AML-193 (cell line): ENCODE results near the gene IL15RA.
"Not testable (repeated sequence)": the region's sequence is repeated elsewhere in the genome, so short reads cannot be mapped to it uniquely, and the experiment has no call there.

Experiments
- DNase-seq, 2 experiments: peaks; one replicate each; lab custom pipeline; 2025; lab: John Stamatoyannopoulos, UW

The IL15RA gene

DNA sequence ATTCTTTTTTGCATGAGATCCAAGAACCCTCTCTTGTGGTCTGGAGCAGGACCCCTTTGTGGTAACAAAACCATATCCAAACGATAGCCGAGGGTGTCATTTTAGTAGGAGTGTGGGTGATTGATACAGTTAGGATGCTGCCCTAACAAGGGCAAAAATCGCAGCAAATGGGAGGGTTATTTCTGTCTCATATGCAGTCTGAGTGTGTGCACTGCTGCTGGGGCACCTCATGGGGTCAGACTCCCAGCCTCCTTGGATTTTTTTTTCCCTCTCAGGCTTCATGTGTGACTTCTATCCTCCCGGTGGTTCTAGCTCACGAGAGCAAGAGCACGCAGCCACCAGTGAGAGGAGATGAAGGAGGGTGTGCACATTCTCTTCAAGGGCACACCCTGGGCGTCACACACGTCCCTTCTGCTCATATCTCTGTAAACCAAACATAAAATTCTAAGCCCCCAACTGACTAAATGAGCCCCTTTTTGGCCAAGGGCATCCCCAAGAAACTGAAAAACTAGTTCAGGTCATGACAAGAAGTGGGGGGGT lies 28.6 kb upstream of the IL15RA start:
- DNase-seq, result no peak

DNA sequence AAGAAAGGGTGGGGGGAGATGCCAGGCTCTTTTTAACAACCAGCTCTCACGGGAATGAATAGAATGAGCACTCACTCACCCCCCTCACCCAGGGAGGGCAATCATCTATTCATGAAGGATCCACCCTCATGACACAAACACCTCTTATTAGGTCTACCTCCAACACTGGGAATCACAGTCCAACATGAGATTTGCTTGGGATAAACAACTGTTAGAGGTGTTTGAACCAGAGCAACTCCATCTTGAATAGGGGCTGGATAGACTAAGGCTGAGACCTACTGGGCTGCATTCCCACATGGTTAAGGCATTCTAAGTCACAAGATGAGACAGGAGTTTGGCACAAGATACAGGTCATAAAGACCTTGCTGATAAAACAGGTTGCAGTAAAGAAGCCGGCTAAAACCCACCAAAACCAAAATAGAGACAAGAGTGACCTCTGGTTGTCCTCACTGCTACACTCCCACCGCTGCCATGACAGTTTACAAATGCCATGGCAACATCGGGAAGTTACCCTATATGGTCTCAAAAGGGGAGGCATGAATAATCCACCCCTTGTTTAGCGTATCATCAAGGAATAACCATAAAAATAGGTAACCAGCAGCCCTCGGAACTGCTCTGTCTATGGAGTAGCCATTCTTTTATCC lies 27.9 kb upstream of the IL15RA start:
- DNase-seq, result not testable (repeated sequence)

GRCh38 chr10:6002809-6003510 lies 25.6 kb upstream of the IL15RA start:
- peak in 1 of 2 experiments; percentile 8 for DNase-seq

DNA sequence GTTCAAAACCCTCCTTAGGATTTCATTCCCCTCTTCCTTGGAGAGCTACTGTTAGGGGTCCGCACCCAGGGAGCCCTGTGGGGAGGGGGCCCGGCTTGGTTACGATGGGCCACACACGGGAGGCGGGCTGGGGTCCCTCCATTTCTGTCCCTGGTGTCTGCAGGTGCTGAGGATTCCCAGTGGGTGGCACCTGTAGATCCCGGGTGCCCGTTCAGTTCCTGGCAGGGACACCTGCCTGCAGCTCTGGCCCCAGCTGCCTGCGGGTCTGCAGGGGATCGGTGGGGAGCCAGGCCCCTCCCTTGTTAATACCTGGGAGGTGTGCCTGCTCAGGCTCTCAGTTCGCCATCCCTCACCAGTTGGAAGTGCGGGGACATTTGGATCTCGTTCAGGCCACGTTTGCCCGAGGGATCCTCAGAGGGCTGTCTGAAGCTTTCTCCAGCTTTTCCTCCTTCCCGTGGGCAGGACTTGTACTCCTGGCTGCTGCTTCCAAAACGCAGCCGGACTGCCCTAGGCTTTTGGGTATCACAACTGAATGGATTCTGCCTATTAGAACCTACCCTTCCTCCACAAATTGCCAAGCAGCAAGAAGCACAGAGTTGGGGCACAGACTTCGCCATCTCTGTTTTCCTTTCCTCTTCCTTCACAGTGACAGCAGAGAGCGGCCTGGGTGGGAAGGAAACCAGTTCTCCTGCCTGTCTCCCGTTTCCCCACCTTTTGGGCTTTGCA lies 22.3 kb upstream of the IL15RA start:
- no peak for DNase-seq

GRCh38 chr10:5996696-5997095 lies 19.4 kb upstream of the IL15RA start:
- no peak for DNase-seq

DNA sequence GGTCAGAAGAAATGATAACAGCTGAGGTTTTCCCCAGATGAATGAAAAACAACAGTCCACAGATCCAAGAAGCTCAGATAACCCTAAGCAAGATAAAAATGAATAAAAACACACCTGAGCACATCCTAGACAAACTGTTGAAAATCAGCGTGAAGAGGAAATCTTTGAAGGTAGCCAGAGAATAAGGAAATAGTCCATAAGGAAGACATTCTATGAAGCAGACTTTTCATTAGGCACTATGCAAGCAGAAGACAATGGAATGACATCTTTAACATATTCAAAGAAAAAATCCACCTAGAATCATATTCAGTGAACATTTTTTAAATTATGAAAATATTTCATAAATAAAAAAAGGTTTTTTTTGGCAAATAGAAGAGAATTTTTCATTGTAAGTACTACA lies 15.1 kb upstream of the IL15RA start:
- no peak for DNase-seq

GRCh38 chr10:5991708-5992107 lies 14.4 kb upstream of the IL15RA start:
- DNase-seq, result no peak

DNA sequence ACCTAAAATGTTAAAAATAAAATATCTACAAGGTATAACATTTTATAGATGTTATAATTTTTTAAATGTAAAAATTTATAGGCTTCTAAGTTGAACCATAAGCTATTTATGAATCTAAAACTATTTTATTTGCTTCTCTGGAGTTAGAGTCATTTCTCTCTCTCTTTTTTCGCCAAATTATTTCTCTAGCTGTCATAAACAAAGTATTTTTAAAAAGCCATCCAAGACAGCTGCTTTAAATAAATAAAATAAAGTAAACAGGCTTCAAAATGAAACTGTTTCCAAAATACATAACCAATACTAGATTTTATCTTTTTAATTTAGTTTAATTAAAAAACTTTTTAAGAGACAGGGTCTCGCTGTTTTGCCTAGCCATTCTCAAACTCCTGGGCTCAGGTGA lies 12.4 kb upstream of the IL15RA start:
- DNase-seq, result no peak

DNA sequence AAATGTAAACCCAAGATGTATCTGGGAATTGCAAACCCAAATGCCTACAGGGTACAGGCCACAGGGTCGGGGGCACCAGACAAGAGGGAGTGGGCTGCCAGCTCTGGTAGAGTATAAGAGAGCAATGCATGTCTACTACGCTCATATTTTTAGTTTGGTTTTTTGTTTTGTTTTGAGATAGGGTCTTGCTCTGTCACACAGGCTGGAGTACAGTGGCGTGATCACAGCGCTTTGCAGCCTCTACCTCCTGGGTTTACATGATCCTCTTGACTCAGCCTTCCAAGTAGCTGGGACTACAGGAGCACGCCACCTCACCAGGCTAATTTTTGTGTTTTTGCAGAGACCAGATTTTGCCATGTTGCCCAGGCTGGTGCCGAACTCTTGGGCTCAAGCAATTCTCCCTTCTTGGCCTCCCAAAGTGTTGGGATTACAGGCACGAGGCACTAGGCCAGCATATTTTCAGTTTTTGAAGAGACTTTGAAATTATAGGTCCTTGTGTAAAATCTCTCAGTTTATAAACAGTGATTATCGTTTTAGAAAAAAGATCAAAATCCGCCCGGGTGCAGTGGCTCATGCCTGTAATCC lies 11.1 kb upstream of the IL15RA start:
- no peak for DNase-seq

DNA sequence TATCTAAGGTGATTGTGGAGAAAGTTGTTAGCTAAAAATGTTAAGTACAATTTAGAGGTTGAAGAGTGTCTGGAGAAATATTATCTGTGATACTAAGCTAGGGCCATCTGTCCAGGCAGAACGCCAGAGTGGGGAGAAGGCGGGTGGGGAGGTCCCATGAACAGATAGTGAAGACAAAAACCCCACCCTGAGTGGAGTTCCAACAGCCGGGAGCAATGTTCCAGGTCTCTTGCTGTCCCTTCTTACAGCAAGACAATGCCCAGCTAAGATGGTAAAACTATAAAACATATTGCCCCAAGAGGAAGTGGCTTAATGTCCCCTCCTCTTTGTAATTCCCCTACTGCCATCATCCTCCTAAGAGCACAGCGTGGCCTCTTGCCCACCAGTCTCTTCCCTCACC lies 10.4 kb upstream of the IL15RA start:
- no peak for DNase-seq

DNA sequence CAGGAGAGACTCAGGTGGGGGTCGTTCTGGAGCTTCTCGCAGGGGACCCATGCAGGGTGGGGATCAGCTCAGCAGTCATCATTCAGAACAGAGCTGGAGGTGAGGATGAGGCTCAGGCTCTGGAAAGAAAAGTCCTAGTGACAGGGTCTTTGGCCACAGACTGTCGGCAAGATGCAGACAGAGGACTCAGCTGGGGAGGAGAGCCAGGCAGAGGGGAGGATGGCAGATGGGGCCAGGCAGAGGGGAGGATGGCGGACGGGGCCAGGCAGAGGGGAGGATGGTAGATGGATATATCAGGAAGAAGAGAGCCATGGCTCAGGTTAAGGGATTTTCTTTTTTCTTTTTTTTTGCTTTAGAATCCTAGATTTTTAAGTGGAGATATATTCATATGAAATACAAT lies 7.7 kb upstream of the IL15RA start:
- no peak for DNase-seq

GRCh38 chr10:5983774-5984173 lies 6.4 kb upstream of the IL15RA start:
- no peak for DNase-seq

DNA sequence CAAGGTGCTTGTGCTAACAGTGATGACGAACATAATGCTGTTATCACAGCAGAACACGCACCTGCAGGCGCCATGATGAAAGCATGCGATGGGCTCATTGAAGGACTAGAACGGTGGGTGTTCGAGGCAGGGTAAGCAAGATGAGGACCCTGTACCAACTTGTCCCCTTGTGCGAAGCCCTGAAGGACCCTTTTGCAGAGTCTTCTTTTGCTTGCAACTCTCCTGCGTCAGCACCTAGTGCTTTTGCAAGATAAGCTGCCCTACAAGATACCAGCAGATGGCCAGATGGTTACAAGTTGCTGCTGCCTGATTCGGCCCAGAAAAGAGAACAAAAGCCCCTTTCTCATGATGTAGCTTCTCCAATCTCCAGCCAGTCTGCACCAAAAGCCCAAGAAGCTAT lies 4.2 kb upstream of the IL15RA start:
- DNase-seq, result no peak

DNA sequence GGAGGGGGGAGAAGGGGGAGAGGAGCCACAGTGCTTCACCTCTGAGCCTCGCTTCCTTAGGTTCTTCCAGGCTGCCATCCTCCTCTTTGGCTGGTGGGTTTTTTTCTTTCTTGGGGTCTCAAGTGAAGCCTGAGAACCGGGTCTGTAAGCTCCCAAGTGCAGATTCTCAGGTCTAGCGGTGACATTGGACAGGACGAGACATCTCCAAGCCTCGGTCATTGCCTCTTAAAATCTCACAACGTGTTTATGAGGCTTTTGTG lies 817 bp upstream of the IL15RA start:
- peak in 1 of 2 experiments; percentile 26 for DNase-seq

- DNase-seq, result peak; percentile 23
These were observed 552 bp downstream of the IL15RA start for GRCh38 chr10:5976512-5977470.

GRCh38 chr10:5975641-5976473 lies 1.5 kb downstream of the IL15RA start:
- DNase-seq, result peak; percentile 47 to 55

GRCh38 chr10:5973069-5973468 lies 4.3 kb downstream of the IL15RA start:
- DNase-seq, result no peak

GRCh38 chr10:5971886-5972285 lies 5.5 kb downstream of the IL15RA start:
- peak in 1 of 2 experiments; percentile 36 for DNase-seq

DNA sequence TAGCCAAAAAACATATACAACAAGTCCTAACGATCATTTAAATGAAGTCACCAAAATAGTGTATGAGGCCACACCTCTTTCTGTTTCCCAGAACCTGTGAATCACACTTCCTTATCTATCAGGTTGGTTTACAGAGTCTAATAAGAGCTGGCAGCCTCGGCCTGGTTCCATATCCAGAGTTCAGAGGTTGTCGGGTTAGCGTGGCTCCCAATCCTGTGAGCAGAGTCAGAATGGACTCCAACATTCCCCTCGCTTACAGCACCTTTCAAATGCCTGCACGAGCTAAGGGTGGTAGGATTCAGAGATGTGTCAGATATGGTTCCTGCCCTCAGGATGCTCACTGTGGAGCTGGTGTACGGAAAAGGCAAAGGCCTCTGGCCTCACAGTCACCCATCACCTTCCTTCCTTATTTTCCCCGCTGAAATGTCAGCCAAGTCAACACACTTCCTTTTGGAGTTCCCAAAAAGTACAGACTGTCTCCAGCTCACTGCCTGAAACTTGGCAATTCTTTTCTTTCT lies 6.0 kb downstream of the IL15RA start:
- DNase-seq, result no peak

GRCh38 chr10:5970527-5970926 lies 6.8 kb downstream of the IL15RA start:
- DNase-seq, result no peak
